NT2/D1 (cell line): Measurements from ENCODE around the gene MCEMP1.
A peak's percentile ranks its signal among the peaks of the same experiment; 100 is the strongest.

Experiments
- DNase-seq: peaks from one replicate; pipeline ENCODE4 v3.0.0-alpha.2; 2011; ENCODE audit warnings: low read depth, low spot score
- H3K27me3 ChIP-seq: 2 replicates; pipeline ENCODE4 v1.6.0; 2011; ENCODE audit warnings: mild to moderate bottlenecking; ENCODE audit not compliant: insufficient read length, insufficient read depth
- H3K36me3 ChIP-seq: 2 replicates; pipeline ENCODE4 v1.6.1; 2011; ENCODE audit warnings: mild to moderate bottlenecking, low read length, mixed read lengths; ENCODE audit not compliant: insufficient read depth, insufficient read length
- H3K4me1 ChIP-seq: 2 replicates; pipeline ENCODE4 v1.5.1; 2011; ENCODE audit not compliant: insufficient read depth, insufficient read length
- H3K4me3 ChIP-seq: 2 replicates; pipeline ENCODE4 v1.5.1; 2011; ENCODE audit warnings: low read depth; ENCODE audit not compliant: insufficient read length
- H3K9ac ChIP-seq: 2 replicates; pipeline ENCODE4 v1.6.0; 2011; ENCODE audit warnings: low read depth; ENCODE audit not compliant: insufficient read length
- H3K9me3 ChIP-seq: 2 replicates; pipeline ENCODE4 v1.5.1; 2011; ENCODE audit warnings: mild to moderate bottlenecking, low read length; ENCODE audit not compliant: insufficient read depth
- SUZ12 ChIP-seq: IDR thresholded peaks from 2 replicates; pipeline ENCODE4 v1.6.1; 2011; ENCODE audit not compliant: insufficient read length, insufficient read depth; ENCODE audit errors: extremely low read depth
- YY1 ChIP-seq: IDR thresholded peaks from 2 replicates; pipeline ENCODE4 v1.6.1; 2011; ENCODE audit not compliant: insufficient read length, insufficient read depth
- ZNF274 ChIP-seq: IDR thresholded peaks from 2 replicates; pipeline ENCODE4 v1.6.1; 2011; ENCODE audit warnings: mild to moderate bottlenecking, low read depth, low read length

MCEMP1 gene, protein sequence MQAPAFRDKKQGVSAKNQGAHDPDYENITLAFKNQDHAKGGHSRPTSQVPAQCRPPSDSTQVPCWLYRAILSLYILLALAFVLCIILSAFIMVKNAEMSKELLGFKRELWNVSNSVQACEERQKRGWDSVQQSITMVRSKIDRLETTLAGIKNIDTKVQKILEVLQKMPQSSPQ

GRCh38 chr19:7676854-7677253, at the start of gene MCEMP1:
MCEMP1 (plus strand) TSS chr19:7677090; CDS start chr19:7677121, 31 bp downstream.
- no peak for TF ChIP-seq YY1
- no peak for TF ChIP-seq ZNF274
- no peak for TF ChIP-seq SUZ12
- H3K9me3 ChIP-seq = no peaks in the 10 kb centered on the region
- H3K27me3 ChIP-seq = no peaks in the 10 kb centered on the region
- no peaks in the 10 kb centered on the region for H3K36me3 ChIP-seq
- H3K4me1 ChIP-seq = peaks cover 18% of the 10 kb centered on the region
- no peak within 1 kb of the TSS for H3K9ac ChIP-seq
- DNase-seq = no peak
- H3K4me3 ChIP-seq = no peak within 1 kb of the TSS

GRCh38 chr19:7627166-7627565, 49.7 kb upstream of the MCEMP1 start:
- H3K9ac ChIP-seq = no peak overlapping the region
- H3K4me3 ChIP-seq = no peak overlapping the region
- H3K36me3 ChIP-seq = peaks cover 73% of the 10 kb centered on the region
- peaks cover 6% of the 10 kb centered on the region for H3K4me1 ChIP-seq
- no peak for DNase-seq
- no peaks in the 10 kb centered on the region for H3K27me3 ChIP-seq
- H3K9me3 ChIP-seq = no peaks in the 10 kb centered on the region
- TF ChIP-seq ZNF274 = no peak
- TF ChIP-seq SUZ12 = no peak

DNA sequence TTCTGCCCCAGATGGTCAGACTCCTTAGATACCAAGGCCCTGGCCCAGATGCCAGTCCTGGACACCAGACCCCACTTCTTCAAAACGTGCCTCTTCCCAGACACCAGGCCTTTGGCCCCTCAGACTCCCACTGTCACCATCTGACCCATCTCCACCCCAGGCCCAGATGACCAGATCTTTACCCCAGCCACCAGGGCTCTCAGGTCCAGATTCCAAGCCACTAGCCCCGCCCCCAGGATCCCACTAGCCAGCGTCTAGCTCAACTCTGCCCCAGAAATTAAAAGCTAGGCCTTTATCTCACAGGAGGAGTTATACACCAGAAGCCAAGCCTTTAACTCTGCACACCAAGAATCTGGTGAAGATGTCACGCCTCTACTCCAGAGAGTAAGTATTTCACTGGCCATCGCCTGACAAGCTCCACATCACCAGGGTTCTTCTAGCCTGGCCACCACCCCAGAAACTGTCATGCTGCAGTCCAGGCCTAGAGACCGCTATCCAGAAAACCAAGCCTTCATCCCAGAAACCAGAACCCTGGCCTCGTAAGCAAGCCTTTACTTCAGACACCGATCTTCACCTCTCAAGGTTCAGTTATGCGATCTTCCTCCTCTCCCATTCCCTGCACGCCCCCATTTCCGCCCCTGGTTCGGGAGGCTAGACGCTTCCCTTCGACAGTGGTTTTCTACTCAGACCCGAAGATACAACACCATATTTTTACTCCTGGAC, 48.1 kb upstream of the MCEMP1 start:
- peaks cover 4% of the 10 kb centered on the region for H3K27me3 ChIP-seq
- no peak for DNase-seq
- peak overlapping the region; percentile 93 for H3K9ac ChIP-seq
- H3K4me3 ChIP-seq = peak overlapping the region; percentile 96
- H3K9me3 ChIP-seq = no peaks in the 10 kb centered on the region
- peaks cover 65% of the 10 kb centered on the region for H3K36me3 ChIP-seq
- TF ChIP-seq YY1 = no peak
- TF ChIP-seq ZNF274 = no peak
- TF ChIP-seq SUZ12 = no peak
- peaks cover 6% of the 10 kb centered on the region for H3K4me1 ChIP-seq

DNA sequence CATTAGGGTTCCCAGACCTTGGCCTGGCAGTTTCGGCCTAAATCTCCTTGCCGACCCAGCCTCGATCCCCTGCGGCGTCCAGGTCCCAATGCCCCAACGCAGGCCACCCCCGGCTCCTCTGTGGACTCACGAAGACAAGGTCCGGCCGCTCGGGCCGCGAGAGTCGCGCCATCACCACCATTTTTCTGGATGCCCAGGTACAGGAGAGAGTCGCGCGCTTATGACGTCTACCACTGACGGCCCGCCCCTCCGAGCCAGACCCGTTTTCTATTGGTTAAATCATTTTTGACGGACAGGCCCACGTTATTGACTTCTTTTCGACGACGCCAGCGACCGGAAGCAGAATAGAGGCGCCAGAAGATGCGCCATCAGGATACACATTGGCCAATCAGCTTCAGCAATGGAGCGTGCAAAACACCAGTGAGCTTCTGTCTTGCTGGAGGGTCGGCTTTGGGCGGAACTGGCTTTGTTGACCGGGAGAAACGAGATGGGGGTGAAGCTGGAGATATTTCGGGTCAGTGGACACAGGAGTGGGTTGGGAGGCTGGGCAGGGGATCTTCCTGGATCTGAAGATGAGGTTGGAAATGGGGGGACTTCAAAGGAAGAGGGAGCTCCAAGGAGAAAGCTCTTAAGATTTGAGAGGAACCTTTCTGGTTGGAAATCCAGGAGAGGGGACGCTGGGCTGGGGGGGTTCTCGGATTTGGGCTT, 47.4 kb upstream of the MCEMP1 start, which contains the start of the genes PET100 and XAB2:
PET100 (plus strand) TSS at position 447 of the 708 bp plus-strand sequence; CDS start at position 488, 41 bp downstream.
XAB2 (minus strand) TSS at position 199 of the 708 bp plus-strand sequence; CDS start at position 181, 18 bp downstream.
- no peaks in the 10 kb centered on the region for H3K9me3 ChIP-seq
- H3K4me3 ChIP-seq = peak within 1 kb of the TSS; percentile 96
- H3K36me3 ChIP-seq = peaks cover 58% of the 10 kb centered on the region
- TF ChIP-seq ZNF274 (no peak), YY1 (peak; percentile 29), SUZ12 (no peak)
- peak; percentile 95 for DNase-seq
- peaks cover 6% of the 10 kb centered on the region for H3K4me1 ChIP-seq
- peak within 1 kb of the TSS; percentile 93 for H3K9ac ChIP-seq
- peaks cover 10% of the 10 kb centered on the region for H3K27me3 ChIP-seq

- no peaks in the 10 kb centered on the region for H3K9me3 ChIP-seq
- H3K27me3 ChIP-seq = peaks cover 30% of the 10 kb centered on the region
- peaks cover 11% of the 10 kb centered on the region for H3K4me1 ChIP-seq
- H3K4me3 ChIP-seq = no peak overlapping the region
- DNase-seq = no peak
- H3K36me3 ChIP-seq = peaks cover 39% of the 10 kb centered on the region
- no peak for TF ChIP-seq YY1
- no peak for TF ChIP-seq ZNF274
- no peak for TF ChIP-seq SUZ12
- no peak overlapping the region for H3K9ac ChIP-seq
Measured at GRCh38 chr19:7631577-7631976, 45.3 kb upstream of the MCEMP1 start.

DNA sequence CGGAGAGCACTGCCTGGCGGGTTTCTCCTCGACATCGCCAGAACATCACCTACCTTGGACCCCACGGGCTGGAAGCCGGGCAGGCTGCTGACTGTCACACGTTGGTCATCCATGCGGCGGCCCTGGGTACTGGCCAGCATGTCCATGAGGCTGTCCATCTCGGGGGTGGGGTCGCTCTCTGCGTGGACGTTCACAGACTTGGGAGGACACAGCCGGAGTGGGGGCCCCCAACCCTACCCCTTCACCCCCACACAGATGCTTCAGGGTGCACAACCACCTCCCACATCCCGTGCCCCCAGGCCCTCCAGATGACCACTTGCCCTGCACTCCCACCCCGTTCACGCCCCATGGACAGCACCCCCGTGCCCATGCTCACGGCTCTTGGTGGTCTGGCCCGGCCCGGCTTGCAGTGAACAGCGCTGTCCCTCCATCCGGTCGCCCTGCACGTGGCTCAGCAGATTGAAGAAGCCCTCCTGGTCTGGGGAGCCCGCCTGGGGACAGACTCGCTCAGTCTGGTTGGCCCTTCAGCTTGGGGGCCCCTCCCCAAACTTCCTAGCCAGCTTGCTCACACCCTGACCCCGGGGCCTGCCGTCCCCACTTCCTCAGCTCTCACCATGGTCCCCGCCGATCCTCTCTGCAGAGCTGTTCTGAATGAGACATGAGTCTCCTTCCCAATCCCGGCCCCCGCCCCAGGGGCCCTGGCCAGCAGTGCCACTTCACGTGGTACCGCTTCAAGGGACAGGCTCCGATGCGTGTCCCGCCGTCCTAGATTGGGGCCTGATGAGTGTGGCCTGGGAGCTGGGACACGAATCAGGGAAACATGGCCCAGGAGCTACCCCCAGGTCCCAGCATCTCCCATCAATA, 44.3 kb upstream of the MCEMP1 start:
- TF ChIP-seq ZNF274 (no peak), YY1 (no peak), SUZ12 (no peak)
- Histone ChIP-seq H3K9ac (no peak overlapping the region), H3K4me3 (no peak overlapping the region), H3K9me3 (no peaks in the 10 kb centered on the region), H3K4me1 (peaks cover 13% of the 10 kb centered on the region), H3K27me3 (peaks cover 32% of the 10 kb centered on the region), H3K36me3 (peaks cover 29% of the 10 kb centered on the region)
- DNase-seq = no peak

DNA sequence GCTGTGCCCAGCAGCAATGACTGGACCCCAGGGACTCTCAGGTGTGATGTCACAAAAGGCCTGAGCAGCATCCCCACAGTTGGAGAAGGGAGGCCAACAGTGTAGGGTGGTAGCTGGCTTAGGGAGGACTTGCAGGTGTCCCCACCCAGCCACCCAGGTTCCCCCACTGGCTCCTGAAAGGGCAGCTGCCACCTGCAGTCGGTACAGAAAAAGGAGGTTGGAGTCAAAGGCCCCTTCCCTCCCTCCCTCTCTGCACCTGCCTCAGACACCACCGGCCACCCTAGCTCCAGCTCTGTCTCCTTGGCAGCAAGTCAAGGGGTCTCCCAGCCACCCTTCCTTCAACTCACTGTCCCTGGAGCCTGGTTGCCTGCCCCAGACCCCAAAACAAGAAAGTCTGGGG, 43.2 kb upstream of the MCEMP1 start, which contains the start of gene PCP2:
PCP2 (minus strand) TSS at position 22 of the 400 bp plus-strand sequence. CDS start 262 bp downstream, outside the sequence.
- Histone ChIP-seq H3K4me1 (peaks cover 9% of the 10 kb centered on the region), H3K9ac (no peak within 1 kb of the TSS), H3K27me3 (peaks cover 32% of the 10 kb centered on the region), H3K36me3 (peaks cover 20% of the 10 kb centered on the region), H3K4me3 (no peak within 1 kb of the TSS), H3K9me3 (no peaks in the 10 kb centered on the region)
- TF ChIP-seq YY1 (no peak), SUZ12 (no peak), ZNF274 (no peak)
- no peak for DNase-seq
